Mesothelial cell of epicardium (in vitro differentiated cells): ENCODE results near the gene TRPV5. TPM values are rescaled to one million over a fixed set of nuclear protein-coding genes. Genes with fewer than 3 reads are reported as not detected.

Experiments used
- DNase-seq, 2 experiments: peaks; one replicate each; pipeline ENCODE4 v3.0.0; 2021; ENCODE audit warnings: low spot score in 2 of 2; ENCODE audit not compliant: unreplicated experiment in 2 of 2
- H3K27ac Mint-ChIP-seq: 2 replicates; pipeline ENCODE4 v1.8.0; 2021; ENCODE audit warnings: mixed read lengths
- H3K27me3 Mint-ChIP-seq: 2 replicates; pipeline ENCODE4 v1.8.0; 2021; ENCODE audit warnings: low read depth, mixed read lengths
- H3K36me3 Mint-ChIP-seq: 2 replicates; pipeline ENCODE4 v1.8.0; 2021; ENCODE audit warnings: mixed read lengths
- H3K4me1 Mint-ChIP-seq: 2 replicates; pipeline ENCODE4 v1.8.0; 2021; ENCODE audit warnings: mixed read lengths
- H3K4me3 Mint-ChIP-seq: 2 replicates; pipeline ENCODE4 v1.8.0; 2021; ENCODE audit warnings: mild to moderate bottlenecking, moderate library complexity, mixed read lengths
- H3K9me3 Mint-ChIP-seq: 2 replicates; pipeline ENCODE4 v1.8.0; 2021; ENCODE audit warnings: mixed read lengths
- CTCF ChIP-seq: fragments of 200-600 bp; sonication (generic); IDR thresholded peaks from one replicate; pipeline ENCODE4 v1.5.0; 2021; ENCODE audit warnings: antibody characterized with exemption; ENCODE audit not compliant: unreplicated experiment
- total RNA-seq: library from RNA; stranded (reverse); gene quantifications from 3 replicates; pipeline ENCODE4 v1.2.1, GENCODE V29; 2021

The TRPV5 gene
- total RNA-seq, 1 donor from 2014 or later = 0.56 TPM

- H3K27ac Mint-ChIP-seq = no peak overlapping the region
- no peak for DNase-seq
- no peaks in the 10 kb centered on the region for H3K36me3 Mint-ChIP-seq
- H3K4me3 Mint-ChIP-seq = no peak overlapping the region
- H3K4me1 Mint-ChIP-seq = peaks cover 4% of the 10 kb centered on the region
- peaks cover 15% of the 10 kb centered on the region for H3K9me3 Mint-ChIP-seq
- peaks cover 4% of the 10 kb centered on the region for H3K27me3 Mint-ChIP-seq
- TF ChIP-seq CTCF = no peak
These were observed 31.9 kb downstream of the TRPV5 start for GRCh38 chr7:142901426-142902259.

DNA sequence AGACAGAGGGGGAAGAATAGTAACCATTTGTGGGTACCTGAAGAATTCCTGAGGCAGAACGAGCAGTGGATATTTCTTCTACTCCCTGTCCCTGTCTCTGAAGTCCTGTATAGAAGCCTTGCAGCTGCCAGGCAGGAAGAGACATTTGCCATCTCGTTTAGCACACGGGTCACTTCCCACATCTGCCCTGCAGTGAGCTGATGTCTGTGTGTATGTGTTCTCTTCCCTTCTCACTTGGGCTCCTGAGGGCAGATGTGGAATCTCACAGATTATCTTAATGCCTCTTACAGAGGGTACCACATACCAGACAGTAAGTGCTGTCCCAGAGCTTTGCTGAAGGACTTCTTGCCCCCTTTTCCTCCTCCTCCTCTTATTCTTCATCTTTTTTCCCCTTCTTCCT lies 33.9 kb downstream of the TRPV5 start:
- no peaks in the 10 kb centered on the region for H3K36me3 Mint-ChIP-seq
- no peak for TF ChIP-seq CTCF
- no peak overlapping the region for H3K27ac Mint-ChIP-seq
- no peak for DNase-seq
- H3K27me3 Mint-ChIP-seq = peaks cover 4% of the 10 kb centered on the region
- no peak overlapping the region for H3K4me3 Mint-ChIP-seq
- peaks cover 12% of the 10 kb centered on the region for H3K4me1 Mint-ChIP-seq
- H3K9me3 Mint-ChIP-seq = peaks cover 10% of the 10 kb centered on the region

DNA sequence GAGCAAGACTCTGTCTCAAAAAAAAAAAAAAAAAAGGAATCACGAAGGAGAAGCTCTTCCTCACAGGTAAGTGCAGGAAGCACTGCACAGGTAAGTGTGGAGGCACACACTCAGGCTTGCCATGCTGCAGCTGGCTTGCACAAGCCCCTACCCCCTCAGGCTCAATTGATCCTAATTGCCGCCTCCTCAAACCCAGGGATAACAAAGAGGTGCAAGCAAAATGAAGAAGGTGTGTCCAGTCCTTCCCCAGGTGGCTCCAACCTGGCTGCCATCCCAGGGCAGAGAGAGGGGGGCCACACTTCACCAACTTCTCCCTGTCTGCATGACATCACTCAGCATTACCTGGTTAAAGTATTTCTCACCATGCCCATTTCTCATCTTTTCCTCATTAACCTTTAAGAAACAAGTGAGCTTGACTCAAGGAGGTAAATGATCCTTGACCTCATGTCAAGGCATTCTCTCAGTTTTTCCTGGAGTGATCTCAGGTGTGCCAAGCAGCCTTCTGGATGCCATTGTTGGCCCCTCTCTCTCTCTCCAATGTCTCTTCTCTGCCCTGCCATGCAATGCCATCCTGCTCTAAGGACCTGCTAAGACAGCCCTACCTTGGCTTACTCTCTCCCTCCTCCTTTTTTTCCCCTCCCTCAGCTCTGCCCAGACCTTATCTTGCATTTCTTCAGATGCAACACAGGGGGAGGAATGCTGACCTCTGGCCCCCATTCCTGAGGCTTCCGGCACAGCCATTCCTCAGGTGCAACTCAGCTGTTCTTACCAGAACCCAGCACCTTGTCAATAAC lies 35.0 kb downstream of the TRPV5 start:
- H3K9me3 Mint-ChIP-seq = peaks cover 10% of the 10 kb centered on the region
- no peak overlapping the region for H3K27ac Mint-ChIP-seq
- no peak overlapping the region for H3K4me3 Mint-ChIP-seq
- DNase-seq = no peak
- peaks cover 4% of the 10 kb centered on the region for H3K27me3 Mint-ChIP-seq
- no peak for TF ChIP-seq CTCF
- peaks cover 12% of the 10 kb centered on the region for H3K4me1 Mint-ChIP-seq
- no peaks in the 10 kb centered on the region for H3K36me3 Mint-ChIP-seq

DNA sequence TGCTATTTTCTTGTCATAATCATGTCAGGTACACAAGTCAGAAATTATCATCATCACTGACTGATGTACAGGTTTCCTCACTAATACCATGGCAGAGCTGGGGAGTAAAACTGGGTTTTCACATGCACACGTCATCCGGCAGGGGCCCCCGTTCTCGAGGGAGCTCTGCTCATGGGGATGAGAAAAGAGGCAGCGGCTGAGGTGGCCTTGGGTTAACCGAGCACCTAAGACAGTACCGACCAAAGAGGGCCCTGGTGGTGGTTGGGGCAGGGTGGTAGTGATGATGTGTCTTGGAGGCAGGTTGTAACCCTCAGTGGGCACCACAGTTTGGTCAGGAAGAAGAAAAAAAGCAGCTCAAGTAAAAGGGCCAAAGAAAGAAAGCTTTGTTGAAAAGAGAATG lies 35.9 kb downstream of the TRPV5 start:
- TF ChIP-seq CTCF = no peak
- Mint-ChIP-seq H3K9me3 (peaks cover 6% of the 10 kb centered on the region), H3K4me1 (peaks cover 12% of the 10 kb centered on the region), H3K27me3 (peaks cover 4% of the 10 kb centered on the region), H3K27ac (no peak overlapping the region), H3K4me3 (no peak overlapping the region), H3K36me3 (no peaks in the 10 kb centered on the region)
- DNase-seq = no peak

DNA sequence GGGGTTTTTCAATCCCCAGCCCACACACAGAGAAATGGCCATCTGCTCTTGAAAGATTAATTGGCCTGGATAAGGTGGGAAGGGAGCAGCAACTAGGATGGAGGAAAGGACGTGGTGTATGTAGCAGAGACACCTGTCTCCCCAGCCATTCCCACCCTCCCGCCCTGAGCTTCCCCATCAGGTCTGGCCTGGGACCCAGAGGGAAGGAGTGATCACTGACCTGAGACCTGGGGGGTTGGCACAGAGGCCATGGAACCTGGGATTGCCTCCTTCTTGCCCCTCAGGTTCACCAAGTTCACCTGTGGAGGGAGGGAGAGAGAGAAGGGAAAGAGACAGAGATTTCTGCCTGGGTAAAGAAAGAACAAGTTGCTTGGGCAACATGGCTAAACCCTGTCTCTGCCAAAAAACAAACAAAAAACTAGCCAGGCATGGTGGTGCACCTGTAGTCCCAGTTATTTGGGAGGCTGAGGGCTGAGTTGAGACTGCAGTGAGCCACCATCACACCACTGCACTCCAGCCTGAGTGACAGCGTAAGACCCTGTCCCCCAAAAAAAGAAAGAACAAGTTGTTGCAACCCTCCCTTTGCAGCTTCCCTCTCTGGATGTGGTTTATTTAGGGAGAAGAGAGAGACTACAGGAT lies 36.7 kb downstream of the TRPV5 start:
- Mint-ChIP-seq H3K27me3 (peaks cover 5% of the 10 kb centered on the region), H3K4me1 (peaks cover 12% of the 10 kb centered on the region), H3K9me3 (no peaks in the 10 kb centered on the region), H3K36me3 (no peaks in the 10 kb centered on the region), H3K4me3 (no peak overlapping the region), H3K27ac (no peak overlapping the region)
- TF ChIP-seq CTCF = no peak
- DNase-seq = no peak
